NCI-H748 treated with DMSO at 0.1 percent for 48 hours (cell line): ENCODE measurements around the gene SLC29A1.

ENCODE experiments used
- DNase-seq: peaks from one replicate; lab custom pipeline; 2025; lab: John Stamatoyannopoulos, UW

The SLC29A1 gene

DNA sequence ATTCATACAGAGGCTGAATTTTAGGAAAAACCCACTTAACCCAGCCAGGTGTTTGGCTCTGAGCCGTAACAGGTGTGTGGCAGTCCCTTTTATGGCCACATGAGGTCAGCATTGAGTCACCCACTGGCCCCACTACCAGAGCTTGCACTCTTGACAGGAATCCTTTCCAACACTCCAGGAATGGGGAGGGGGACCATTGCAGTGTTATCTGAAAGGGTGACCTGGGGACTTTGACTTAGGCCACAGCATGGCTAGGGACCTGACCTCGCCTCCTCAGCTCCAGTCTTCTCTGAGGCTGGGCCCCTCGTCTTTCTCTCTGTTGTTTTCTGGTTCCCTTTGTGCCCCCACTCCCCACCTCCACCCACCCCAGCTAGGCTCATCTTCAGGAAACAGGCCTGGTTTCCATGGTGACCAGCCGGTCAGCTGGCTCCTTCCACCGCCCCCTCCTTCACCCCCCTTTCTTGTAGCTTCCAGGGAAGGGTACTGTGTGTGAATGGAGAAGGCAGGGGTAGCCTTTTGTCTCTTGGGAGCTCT lies 44.8 kb downstream of the SLC29A1 start:
- DNase-seq = peak; percentile 83

DNA sequence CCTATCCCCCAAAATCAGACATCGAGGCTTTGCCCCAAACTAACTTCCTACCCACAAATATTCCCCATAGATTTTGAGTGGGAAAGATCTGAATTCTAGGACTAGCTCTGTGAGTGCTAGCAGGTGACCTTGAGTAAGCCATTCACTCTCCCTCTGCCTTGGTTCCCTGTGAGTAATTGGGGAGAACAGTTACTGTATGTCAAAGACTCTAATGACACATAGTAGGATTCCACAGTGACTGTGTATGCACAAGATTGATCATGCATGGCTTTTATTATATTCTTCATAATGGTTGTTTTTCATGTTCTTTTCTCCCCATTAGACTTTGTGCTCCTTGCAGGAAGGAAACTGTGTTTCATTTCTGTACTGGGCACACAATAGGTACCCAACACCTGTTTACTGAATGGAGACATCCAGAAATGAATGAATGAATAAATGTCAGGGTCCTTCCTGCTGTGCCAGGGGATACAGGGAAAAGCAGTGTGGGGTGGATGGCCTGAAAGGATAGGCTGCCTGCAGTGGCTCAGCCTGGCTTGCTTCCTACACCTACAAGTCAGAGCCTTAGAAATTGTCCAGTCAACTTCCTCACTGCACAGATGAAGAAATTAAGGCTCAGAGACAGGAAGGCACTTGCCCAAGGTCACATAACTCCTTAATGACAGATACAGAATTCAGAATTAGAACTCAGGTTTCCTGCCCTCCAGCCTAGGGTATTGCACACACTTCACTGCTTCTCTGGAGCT lies 46.0 kb downstream of the SLC29A1 start:
- no peak for DNase-seq

DNA sequence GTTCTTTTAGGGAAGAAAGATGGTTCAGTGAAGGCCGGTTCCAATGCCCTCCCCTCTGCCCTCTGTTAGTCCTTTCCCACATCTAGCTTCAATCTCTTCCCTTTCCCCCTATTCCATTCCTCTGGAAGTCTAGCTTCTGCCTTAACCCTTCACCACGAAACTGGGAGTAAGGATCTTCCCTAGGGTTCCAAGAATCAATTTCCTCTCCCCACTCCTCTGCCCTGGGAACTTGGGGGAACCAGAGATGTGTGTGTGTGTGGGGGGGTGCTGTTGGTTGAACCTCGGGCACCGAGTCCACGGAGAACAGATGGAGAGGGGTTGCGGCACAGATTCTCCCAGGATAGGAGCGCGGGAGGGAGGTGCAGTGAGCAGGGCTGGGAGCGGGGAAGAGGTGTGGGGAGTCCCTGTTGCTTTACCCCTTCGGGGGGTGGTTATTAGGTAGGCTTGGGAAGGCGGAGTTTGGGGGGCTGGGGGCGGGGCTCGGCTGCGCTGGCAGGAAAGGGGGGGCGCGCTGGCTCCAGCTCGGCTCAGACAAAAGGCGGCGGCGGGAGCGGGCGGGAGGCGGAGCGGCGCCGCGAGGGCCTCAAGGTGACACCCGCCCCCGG lies 46.6 kb downstream of the SLC29A1 start, which contains the start of gene TMEM151B:
TMEM151B (plus strand) TSS at position 530 of the 605 bp plus-strand sequence. CDS start 293 bp downstream, outside the sequence.
- no peak for DNase-seq

DNA sequence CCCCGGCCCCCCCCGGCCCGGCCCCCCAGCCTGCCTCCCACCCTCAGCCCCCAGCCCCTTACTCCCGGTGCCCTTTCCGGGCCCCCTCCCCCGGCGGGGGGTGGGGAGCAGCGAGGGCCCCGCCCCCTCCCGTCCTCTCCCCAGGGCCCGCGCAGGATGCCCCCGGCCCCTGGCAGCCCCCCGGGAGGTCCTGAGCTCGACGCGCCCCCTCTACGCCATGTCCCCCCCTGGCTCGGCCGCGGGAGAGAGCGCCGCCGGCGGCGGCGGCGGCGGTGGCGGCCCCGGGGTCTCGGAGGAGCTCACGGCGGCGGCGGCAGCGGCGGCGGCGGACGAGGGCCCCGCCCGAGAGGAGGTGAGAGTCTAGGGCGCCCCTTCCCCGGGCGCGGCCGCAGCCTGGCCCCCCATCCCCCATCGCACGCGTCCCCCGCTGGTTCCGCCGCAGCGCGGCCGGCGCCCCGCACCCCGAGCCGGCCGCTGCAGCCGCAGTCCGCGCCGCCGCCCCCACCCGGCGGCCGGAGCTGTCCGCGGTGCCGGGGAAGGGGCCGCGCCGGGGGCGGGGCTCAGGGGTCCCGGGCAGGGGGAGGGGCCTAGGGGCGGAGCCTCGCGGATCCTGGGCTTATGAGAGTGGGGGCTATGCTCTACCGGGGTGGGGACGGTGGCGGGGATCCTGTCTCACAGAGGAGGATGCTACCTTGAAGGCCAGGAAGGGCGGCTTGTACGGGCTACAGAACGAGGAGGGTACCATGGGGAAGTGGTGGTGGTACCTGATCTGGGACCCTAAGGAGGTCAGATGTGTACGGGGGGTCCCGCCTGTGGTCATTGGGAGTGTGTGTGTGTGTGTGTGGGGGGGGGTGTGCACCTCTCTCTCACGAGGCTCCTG lies 47.4 kb downstream of the SLC29A1 start:
- DNase-seq = peak; percentile 28

DNA sequence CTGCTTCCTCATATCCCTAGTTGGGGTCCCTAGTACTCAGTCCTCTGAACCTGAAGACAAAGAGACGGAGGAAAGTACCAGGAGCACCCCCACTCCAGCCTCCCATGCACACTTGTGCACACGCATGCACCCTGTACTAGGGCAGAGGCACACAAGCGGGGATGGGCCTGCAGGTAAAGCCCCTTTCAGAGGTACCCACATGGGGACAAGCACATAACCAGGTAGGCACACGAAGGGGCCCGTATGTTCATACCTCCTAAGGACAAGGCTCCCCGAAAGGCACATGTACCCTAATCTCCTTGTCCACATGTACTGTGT lies 48.0 kb downstream of the SLC29A1 start:
- DNase-seq = no peak

DNA sequence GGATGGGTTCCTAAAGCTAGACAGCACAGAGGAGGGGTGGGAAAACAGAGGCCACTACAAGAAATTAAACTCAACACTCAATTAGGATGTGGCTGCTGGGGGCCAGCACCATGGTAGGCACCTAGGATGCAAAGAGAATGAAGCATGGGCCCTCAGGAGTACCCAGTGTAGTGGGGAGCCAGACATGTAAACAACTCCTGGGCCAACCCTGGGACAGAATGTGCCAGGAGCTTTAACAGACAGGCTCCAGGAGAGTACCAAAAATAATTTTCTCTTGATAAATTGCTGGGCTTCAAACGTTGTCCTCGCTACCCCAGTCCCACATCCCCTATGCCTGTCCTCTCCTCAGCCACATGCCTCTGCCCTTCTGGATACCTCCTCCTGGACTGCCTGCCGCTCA lies 48.5 kb downstream of the SLC29A1 start:
- DNase-seq = no peak

DNA sequence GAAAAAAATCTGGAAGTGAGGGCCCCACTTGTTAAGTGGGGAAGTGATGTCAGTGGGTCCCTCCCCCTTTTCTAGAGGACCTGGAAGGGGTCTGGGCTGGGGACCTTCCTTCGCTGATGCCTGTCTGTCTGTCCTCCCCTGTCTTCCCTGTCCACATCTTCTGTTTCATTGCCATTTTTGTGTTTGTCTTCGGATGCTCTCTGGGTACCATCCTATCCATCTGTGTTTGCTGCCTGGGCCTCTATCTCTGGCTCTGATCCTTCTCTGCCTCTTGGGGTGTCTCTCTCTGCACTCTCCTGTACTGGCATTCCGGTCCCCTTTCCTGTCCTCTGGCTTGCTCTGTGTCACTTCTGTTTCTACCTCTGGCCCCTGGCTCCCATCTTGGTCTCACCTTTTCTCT lies 49.1 kb downstream of the SLC29A1 start:
- no peak for DNase-seq

DNA sequence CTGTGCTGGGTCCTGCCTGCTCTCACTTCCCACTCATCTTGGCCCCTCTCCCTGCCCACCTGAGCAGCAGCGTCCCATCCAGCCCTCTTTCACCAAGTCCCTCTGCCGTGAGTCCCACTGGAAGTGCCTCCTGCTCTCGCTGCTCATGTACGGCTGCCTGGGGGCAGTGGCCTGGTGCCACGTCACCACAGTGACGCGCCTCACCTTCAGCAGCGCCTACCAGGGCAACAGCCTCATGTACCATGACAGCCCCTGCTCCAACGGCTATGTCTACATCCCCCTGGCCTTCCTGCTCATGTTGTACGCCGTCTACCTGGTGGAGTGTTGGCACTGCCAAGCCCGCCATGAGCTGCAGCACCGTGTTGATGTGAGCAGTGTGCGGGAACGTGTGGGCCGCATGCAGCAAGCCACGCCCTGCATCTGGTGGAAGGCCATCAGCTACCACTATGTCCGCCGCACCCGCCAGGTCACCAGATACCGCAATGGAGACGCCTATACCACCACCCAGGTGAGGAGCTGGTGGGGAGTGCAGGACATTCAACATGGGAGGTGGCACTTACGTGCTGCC lies 49.7 kb downstream of the SLC29A1 start:
- no peak for DNase-seq

DNA sequence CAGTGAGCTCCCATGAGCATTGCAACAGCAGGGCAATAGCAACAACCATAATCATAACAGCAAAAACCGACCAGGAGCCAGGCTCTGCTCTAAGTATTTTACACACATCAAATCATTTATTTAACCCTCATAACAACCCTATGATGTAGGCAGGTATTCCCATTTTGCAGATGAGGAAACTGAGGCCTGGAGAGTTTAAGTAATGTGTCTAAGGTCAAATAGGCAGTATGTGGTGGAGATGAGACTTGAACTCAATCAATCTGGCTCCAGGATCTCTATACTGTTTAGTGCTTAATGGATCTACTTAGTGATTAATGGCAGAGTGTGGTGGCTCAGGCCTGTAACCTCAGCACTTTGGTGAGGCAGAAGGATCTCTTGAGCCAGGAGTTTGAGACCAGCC lies 50.2 kb downstream of the SLC29A1 start:
- DNase-seq = no peak

DNA sequence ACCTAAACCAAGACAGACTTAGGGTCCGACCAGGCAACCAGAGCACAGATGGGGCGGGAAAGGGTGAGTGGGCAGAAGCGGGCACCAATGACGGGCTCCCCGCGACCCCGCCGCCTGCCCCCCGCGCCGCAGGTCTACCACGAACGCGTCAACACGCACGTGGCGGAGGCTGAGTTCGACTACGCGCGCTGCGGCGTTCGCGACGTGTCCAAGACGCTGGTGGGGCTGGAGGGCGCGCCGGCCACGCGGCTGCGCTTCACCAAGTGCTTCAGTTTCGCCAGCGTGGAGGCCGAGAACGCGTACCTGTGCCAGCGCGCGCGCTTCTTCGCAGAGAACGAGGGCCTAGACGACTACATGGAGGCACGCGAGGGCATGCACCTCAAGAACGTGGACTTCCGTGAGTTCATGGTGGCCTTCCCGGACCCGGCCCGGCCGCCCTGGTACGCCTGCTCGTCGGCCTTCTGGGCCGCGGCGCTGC lies 51.9 kb downstream of the SLC29A1 start:
- DNase-seq = no peak

DNA sequence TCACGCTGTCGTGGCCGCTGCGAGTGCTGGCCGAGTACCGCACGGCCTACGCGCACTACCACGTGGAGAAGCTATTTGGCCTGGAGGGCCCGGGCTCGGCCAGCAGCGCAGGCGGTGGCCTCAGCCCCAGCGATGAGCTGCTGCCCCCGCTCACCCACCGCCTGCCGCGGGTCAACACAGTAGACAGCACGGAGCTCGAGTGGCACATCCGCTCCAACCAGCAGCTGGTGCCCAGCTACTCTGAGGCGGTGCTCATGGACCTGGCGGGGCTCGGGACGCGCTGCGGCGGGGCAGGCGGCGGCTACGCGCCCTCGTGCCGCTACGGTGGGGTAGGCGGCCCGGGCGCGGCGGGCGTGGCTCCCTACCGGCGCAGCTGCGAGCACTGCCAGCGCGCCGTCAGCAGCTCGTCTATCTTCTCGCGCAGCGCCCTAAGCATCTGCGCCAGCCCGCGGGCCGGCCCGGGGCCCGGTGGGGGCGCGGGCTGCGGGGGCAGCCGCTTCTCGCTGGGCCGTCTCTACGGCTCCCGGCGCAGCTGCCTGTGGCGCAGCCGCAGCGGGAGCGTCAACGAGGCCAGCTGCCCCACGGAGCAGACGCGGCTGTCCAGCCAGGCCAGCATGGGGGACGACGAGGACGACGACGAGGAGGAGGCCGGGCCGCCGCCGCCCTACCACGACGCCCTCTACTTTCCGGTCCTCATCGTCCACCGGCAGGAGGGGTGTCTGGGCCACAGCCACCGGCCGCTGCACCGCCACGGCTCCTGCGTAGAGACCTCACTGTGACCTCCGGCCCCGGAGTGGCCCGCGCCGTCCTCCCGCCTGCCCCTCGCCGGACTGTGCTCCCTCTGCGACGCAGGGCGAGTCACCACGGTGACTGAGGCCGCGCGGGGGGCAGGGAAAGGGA lies 52.6 kb downstream of the SLC29A1 start:
- no peak for DNase-seq

DNA sequence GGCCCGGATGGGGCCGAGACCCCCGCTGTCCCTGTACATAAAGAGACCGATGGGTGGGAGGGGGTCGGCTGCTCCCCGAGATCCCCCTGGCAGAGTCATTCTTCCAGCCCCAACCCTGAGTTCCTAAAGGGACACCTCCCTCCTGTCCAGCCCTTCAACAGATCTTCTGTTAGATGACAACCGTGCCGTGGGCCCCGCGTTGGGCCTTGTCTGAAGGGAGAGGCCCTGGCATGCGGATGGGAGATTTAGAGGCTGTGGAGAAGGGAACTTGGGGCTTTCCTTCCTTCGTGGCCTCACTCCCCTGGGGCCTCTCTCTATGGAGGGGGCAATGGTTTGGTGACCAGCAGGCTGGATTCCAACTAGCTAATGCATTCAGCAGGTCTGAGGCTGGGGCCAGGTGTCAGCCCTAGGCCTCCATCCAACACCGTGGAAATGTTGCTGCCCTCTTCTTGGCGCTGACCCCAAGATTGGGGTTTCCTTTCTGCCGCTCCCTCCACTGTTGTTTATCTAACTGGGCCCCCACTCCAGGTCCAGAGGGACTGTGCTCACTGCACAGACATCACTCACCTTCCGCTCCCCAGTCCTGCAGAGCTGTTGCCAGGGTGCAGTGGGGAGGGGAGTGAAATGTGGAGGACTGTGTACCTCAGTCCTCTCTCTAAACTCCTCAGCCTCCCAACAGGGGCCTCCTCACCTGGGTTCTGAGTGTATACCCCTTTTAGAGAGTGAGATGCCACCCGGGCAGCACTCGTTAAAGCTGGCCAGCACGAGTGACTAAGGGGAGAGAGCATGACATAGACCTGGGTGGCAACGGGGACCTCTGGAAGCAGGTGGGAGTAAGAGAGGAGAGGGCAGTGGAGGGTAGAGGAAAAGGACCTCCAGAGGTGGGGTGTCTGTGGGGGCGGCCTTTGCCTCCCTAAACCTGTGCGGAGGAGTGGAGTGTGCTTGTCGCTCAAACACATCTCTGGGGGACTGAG lies 53.6 kb downstream of the SLC29A1 start:
- no peak for DNase-seq

DNA sequence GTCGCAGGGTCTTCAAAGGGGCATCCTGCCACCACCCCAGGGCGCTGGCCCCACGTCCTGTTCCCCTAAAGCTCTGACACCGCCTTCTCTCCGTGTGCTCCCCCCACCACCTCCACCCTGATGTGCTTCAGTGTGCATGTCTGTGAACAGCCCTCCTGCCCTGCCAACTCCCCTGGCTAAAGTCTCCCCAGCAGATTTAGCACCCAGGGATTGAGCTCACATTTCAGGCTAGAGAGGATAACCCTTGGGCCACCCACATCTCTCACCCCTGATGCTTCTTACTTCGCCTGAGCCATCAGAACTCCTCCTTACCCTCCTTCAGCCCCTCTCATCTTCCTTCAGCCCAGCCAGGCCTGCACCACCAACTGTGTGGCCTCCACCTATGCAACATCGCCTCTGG lies 54.4 kb downstream of the SLC29A1 start:
- DNase-seq = no peak

DNA sequence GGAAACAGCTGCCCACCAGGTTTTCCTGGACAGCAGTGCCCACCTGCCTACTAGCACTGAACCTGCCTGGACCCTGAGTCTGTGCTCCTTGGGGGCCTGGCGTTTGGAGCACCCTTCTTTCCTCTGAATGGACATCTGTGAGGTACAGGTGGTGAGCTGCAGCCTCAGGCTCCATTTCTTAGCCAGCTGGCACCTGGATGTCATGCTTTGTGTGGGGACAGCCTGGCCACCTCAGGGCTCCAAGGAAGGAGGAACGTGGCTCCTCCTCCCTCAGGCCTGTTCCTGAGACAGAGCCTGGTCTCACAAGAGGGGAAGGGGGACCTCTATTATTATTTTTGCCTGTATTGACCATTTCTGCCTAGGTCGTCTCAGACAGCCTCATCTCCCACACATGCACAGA lies 54.9 kb downstream of the SLC29A1 start:
- no peak for DNase-seq

DNA sequence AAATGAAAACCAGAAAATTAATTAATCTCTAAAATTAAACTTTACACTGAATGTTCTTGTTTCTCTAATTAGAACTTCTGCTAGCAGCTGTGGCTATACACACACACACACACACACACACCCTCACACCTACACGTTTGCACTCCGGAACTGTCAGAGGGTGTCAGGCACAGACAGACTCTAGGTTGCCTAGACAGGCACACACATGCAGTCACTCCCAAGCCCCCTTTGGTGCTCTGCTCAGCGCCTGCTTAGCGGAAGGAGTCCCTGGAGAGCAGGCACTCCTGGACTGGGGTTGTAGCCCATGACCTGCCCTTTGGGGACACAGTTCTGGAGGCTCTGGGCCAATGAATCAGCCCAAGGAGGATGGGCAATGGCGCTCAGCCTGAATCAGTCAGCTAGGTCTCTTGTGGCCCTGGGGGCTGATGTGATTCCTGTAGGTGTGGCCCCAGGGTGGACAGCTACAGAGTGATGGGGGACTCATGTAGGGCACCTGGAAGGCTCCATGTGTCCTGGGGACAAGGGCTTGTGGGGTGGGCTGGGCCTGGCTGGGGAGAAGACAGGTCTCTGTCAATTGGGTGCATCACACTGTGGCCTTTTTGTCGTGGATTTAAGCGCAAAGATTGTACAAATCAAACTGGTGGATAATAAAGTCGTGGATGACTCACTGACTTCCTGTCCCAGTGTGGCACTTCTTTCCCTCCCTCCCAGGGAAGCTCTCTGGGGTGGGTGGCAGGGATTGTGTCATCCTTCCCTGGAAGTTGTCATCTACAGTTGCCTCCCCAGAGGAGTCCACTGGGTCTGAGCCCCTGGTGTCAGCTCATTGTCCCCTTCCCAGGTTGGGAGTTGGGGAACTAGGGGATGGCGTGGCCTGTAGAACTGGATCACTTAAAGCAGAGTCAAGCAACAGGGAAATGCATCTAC lies 55.6 kb downstream of the SLC29A1 start:
- no peak for DNase-seq
